Neural progenitor cell (in vitro differentiated cells): Measurements from ENCODE around the gene GPR22.

Experiments
- CTCF ChIP-seq: fragments of 200-600 bp; sonication (generic); IDR thresholded peaks from 2 replicates; pipeline ENCODE4 v1.5.1; 2017; ENCODE audit warnings: antibody characterized with exemption, mild to moderate bottlenecking
- EZH2 ChIP-seq: fragments of 200-600 bp; sonication (generic); IDR thresholded peaks from 2 replicates; pipeline ENCODE4 v1.6.1; 2017; ENCODE audit warnings: antibody characterized with exemption, mild to moderate bottlenecking, moderate library complexity

- TF ChIP-seq CTCF (no peak), EZH2 (no peak)
Observed at GRCh38 chr7:107468824-107469223, 1.0 kb upstream of the GPR22 start.
